ENCODE results near the gene CNTN4. TPM values are rescaled to one million over a fixed set of nuclear protein-coding genes. Genes with fewer than 3 reads are reported as not detected.

Gene CNTN4
- total and polyA plus RNA-seq, 2 experiments from 2014 or later = 0.91 to 4.0 TPM

- Mint-ChIP-seq H3K4me1 (no peaks in the 10 kb centered on the region), H3K27me3 (ENCODE audit: insufficient read depth, low read depth, poor library complexity) (no peaks in the 10 kb centered on the region), H3K4me3 (no peak overlapping the region), H3K36me3 (ENCODE audit: low read depth) (peaks cover 25% of the 10 kb centered on the region; the same call in 2 of the 3 replicates), H3K27ac (no peak overlapping the region), H3K9me3 (peaks cover 98% of the 10 kb centered on the region)
- no peak for ATAC-seq
- no peak overlapping the region for H2AFZ ChIP-seq
- H4K20me1 ChIP-seq (replicated peaks; ENCODE audit: insufficient read depth) = no peaks in the 10 kb centered on the region
- H3K27ac ChIP-seq (ENCODE audit: low read depth) = no peak overlapping the region
- H3K27me3 ChIP-seq (ENCODE audit: insufficient read depth) = no peaks in the 10 kb centered on the region
- no peak overlapping the region for H3K4me2 ChIP-seq
- H3K4me3 ChIP-seq = no peak overlapping the region
- 0 out of 2 replicates have a peak, but pooled peaks cover 15% of the 10 kb centered on the region for H3K9me2 ChIP-seq (ENCODE audit: insufficient read depth)
- H3K4me1 ChIP-seq (ENCODE audit: insufficient read depth) = no peaks in the 10 kb centered on the region
- no peaks in the 10 kb centered on the region for H3K79me2 ChIP-seq (replicated peaks; ENCODE audit: insufficient read depth)
- no peak for DNase-seq (ENCODE audit: low spot score)
- TF ChIP-seq STAT1 (IDR thresholded peaks at IDR 0.05; ENCODE audit: unreplicated experiment) (no peak), ZNF114 (CRISPR knock-in tag; IDR thresholded peaks at IDR 0.05) (no peak), EZH2 (IDR thresholded peaks at IDR 0.05; ENCODE audit: low read depth, unreplicated experiment) (no peak), REST (IDR thresholded peaks at IDR 0.05; ENCODE audit: unreplicated experiment) (no peak), POLR2AphosphoS5 (IDR thresholded peaks at IDR 0.05; ENCODE audit: low read depth) (no peak), ZNF331 (CRISPR knock-in tag; IDR thresholded peaks at IDR 0.05; ENCODE audit: low read depth) (no peak), NANOG (IDR thresholded peaks at IDR 0.05; ENCODE audit: borderline replicate concordance) (no peak), CREB1 (CRISPR knock-in tag; IDR thresholded peaks at IDR 0.05; ENCODE audit: low read depth) (no peak), ZNF462 (CRISPR knock-in tag; IDR thresholded peaks at IDR 0.05) (no peak), JUNB (IDR thresholded peaks at IDR 0.05; ENCODE audit: unreplicated experiment) (no peak), EZH2phosphoT487 (IDR thresholded peaks at IDR 0.05; ENCODE audit: unreplicated experiment) (no peak), CTCF (conservative IDR thresholded peaks at IDR 0.05; ENCODE audit: low read depth in 2 of 2) (no peak), ETS1 (IDR thresholded peaks at IDR 0.05) (no peak)
- H3F3A ChIP-seq (replicated peaks; ENCODE audit: low read depth) = no peaks in the 10 kb centered on the region
- H3K36me3 ChIP-seq (ENCODE audit: insufficient read depth) = no peaks in the 10 kb centered on the region
These were observed 999.3 kb downstream of the CNTN4 start for GRCh38 chr3:3097958-3098357.

All from GM23338 (cell line).